ENCODE data around the gene CTDSPL. TPM values are rescaled to one million over a fixed set of nuclear protein-coding genes. Genes with fewer than 3 reads are reported as not detected.
A peak's percentile ranks its signal among the peaks of the same experiment; 100 is the strongest.

CTDSPL gene
- total RNA-seq, 1 donor from 2014 or later = 72.7 TPM

DNA sequence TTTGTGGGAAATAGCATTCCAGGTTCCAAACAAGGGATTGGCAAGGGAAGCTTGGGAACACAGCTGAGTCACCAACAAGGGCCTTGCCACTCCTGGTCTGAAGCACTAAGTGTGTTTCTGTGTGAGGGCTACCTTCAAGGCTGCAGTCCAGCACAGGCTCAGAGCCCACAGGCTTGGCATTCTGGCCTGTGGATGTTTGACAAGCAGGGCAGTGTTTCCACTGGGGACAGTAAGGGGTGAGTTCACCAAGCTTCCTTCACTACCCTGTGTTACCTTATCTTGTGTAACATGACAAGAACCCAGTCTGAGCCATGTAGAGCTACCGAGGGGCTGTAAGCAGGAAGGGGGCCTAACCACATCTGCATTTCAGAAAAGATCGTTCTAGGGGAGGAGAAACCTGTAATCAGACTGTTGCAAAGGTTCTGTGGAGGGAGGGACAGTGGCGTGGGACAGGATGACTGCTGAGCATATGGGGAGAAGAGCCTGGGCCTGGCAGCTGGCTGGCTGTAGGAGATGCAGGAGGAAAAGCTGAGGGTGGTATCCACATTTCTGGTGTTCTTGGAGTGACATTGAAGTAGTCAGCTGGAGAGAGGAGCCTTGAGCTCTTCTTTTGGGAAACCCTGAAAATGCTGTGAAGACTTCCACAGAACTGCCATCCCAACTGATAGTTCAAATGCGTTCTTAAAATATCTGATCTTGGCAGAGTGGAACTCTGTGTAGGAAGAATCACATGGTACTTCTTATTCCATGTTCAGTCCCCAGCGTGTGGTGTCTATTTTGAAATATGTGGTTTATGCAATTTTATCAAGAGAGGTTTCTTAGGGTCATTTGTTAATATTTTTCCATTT is 61.3 kb downstream of the CTDSPL start:
- TF ChIP-seq, protein P1, sequence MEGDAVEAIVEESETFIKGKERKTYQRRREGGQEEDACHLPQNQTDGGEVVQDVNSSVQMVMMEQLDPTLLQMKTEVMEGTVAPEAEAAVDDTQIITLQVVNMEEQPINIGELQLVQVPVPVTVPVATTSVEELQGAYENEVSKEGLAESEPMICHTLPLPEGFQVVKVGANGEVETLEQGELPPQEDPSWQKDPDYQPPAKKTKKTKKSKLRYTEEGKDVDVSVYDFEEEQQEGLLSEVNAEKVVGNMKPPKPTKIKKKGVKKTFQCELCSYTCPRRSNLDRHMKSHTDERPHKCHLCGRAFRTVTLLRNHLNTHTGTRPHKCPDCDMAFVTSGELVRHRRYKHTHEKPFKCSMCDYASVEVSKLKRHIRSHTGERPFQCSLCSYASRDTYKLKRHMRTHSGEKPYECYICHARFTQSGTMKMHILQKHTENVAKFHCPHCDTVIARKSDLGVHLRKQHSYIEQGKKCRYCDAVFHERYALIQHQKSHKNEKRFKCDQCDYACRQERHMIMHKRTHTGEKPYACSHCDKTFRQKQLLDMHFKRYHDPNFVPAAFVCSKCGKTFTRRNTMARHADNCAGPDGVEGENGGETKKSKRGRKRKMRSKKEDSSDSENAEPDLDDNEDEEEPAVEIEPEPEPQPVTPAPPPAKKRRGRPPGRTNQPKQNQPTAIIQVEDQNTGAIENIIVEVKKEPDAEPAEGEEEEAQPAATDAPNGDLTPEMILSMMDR (conservative IDR thresholded peaks at IDR 0.05) = no peak
- no peak for DNase-seq (ENCODE audit: extremely low spot score, unreplicated experiment)
- Mint-ChIP-seq H3K4me1 (ENCODE audit: unreplicated experiment) (peaks cover 61% of the 10 kb centered on the region), H3K27ac (peak overlapping the region; percentile 57), H3K36me3 (peaks cover 30% of the 10 kb centered on the region), H3K4me3 (no peak overlapping the region), H3K9me3 (no peaks in the 10 kb centered on the region), H3K27me3 (no peaks in the 10 kb centered on the region)

DNA sequence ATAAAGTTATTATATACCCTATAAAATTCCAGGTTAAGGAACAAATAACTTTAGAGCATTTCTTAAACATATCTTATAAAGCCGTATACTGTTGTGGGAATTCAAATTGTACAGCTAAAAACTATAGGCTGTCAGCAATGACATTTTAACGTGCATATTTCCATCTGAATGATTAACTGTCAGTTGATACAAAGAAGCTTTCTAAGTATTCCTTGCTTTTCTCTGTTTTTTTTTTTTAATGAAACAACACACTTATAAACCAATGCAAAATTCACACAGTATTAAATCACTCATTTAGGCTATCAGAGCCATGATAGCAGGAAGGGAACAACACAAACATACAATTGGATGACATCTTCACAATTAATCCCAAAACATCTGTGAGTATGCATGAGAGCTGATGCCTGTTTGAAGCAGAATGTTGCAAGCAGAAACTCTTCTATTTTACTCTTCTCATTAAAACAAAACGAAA is 61.9 kb downstream of the CTDSPL start:
- no peak for DNase-seq (ENCODE audit: extremely low spot score, unreplicated experiment)
- TF ChIP-seq, protein P1 (conservative IDR thresholded peaks at IDR 0.05) = no peak
- H3K27ac Mint-ChIP-seq = peak overlapping the region; percentile 31
- H3K36me3 Mint-ChIP-seq = peaks cover 26% of the 10 kb centered on the region
- H3K27me3 Mint-ChIP-seq = no peaks in the 10 kb centered on the region
- H3K4me1 Mint-ChIP-seq (ENCODE audit: unreplicated experiment) = peaks cover 54% of the 10 kb centered on the region
- no peaks in the 10 kb centered on the region for H3K9me3 Mint-ChIP-seq
- no peak overlapping the region for H3K4me3 Mint-ChIP-seq

DNA sequence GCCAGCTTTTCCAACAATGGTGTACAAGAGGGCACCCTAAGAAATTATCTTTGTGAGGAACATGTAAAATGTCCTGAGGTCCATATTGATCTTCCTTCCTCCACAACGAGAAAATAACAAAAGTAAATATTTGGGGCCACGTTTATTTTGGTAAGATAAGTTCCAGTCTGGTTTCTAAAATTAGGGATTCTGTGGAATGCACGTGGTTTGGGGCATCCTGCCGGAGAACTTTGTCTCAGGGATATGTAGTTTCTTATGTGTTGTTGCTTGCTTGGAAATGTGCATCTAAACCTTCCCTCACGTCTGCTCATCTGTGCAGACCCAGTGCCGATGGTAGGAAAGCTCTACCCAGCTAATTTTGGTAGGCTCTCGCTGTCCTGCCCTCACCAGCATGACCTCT is 62.8 kb downstream of the CTDSPL start:
- TF ChIP-seq, protein P1 (conservative IDR thresholded peaks at IDR 0.05) = no peak
- no peaks in the 10 kb centered on the region for H3K9me3 Mint-ChIP-seq
- no peak for DNase-seq (ENCODE audit: extremely low spot score, unreplicated experiment)
- no peaks in the 10 kb centered on the region for H3K27me3 Mint-ChIP-seq
- peak overlapping the region; percentile 53 for H3K4me3 Mint-ChIP-seq
- H3K27ac Mint-ChIP-seq = peak overlapping the region; percentile 79
- peaks cover 26% of the 10 kb centered on the region for H3K36me3 Mint-ChIP-seq
- peaks cover 46% of the 10 kb centered on the region for H3K4me1 Mint-ChIP-seq (ENCODE audit: unreplicated experiment)

DNA sequence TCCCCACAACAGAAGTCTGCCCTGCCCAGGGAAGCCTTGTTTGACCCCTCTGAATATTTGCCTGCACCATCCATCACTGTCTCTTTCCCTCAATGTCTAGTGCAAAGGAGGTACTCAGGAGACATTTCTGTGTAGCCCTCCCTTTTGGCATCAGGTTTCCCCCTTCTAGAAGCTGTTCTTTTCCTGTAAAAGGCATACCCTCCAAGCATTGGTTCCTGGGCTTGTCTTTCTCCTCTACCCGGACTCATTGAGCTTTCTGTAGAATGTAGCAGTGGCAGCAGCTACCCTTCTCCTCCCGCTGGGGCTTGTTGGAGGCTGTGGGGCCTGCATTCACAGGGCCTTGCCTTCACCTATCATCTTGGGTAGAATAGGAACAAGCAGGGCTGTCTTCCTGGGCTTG is 63.5 kb downstream of the CTDSPL start:
- TF ChIP-seq, protein P1 (conservative IDR thresholded peaks at IDR 0.05) = no peak
- peak overlapping the region; percentile 53 for H3K4me3 Mint-ChIP-seq
- no peak for DNase-seq (ENCODE audit: extremely low spot score, unreplicated experiment)
- H3K36me3 Mint-ChIP-seq = peaks cover 27% of the 10 kb centered on the region
- H3K9me3 Mint-ChIP-seq = no peaks in the 10 kb centered on the region
- peaks cover 39% of the 10 kb centered on the region for H3K4me1 Mint-ChIP-seq (ENCODE audit: unreplicated experiment)
- H3K27ac Mint-ChIP-seq = peak overlapping the region; percentile 79
- no peaks in the 10 kb centered on the region for H3K27me3 Mint-ChIP-seq

DNA sequence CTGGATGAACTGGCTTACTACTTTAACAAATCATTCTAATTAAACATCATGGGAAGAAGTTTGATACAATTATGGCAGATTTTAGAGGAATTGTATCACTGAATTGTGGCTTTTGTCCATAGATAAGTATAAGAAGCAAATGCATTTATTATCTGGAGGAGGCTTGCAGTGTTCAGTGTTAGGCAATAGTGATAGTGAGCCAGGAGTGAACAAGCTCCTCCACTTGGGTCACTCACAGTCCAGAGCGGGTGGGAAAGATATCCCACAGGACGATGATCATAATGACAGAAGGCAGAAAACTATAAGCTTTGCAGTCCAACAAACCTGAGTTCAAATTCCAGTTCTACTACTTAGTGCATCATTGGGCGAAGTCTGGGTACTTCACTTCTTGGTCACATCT is 64.9 kb downstream of the CTDSPL start:
- no peak for DNase-seq (ENCODE audit: extremely low spot score, unreplicated experiment)
- Mint-ChIP-seq H3K4me3 (no peak overlapping the region), H3K27ac (peak overlapping the region; percentile 16), H3K27me3 (no peaks in the 10 kb centered on the region), H3K36me3 (peaks cover 34% of the 10 kb centered on the region), H3K4me1 (ENCODE audit: unreplicated experiment) (peaks cover 46% of the 10 kb centered on the region), H3K9me3 (peaks cover 5% of the 10 kb centered on the region)
- TF ChIP-seq, protein P1 (conservative IDR thresholded peaks at IDR 0.05) = no peak

Data from type B pancreatic cell (in vitro differentiated cells).